ENCODE measurements around the gene KCNIP4.

GRCh38 chr4:21320034-21320433, 628.5 kb downstream of the KCNIP4 start:
- no peak for TF ChIP-seq CTCF (IDR thresholded peaks at IDR 0.05)
- no peak for TF ChIP-seq POLR2A (IDR thresholded peaks at IDR 0.05)
